Left forelimb (tissue), 1 donor: Measurements from ENCODE around the gene CACNG4.
"Not testable (repeated sequence)": the region's sequence is repeated elsewhere in the genome, so short reads cannot be mapped to it uniquely, and the experiment has no call there.

Source experiments
- DNase-seq: peaks from one replicate; pipeline ENCODE4 v3.0.0-alpha.2; 2018; ENCODE audit warnings: low spot score

The CACNG4 gene

GRCh38 chr17:66964930-66965800 lies 658 bp downstream of the CACNG4 start:
- peak; percentile 77 for DNase-seq

- no peak for DNase-seq
Observed at GRCh38 chr17:66965801-66966262, 1.3 kb downstream of the CACNG4 start.

GRCh38 chr17:66966298-66966697 lies 1.8 kb downstream of the CACNG4 start:
- no peak for DNase-seq

- no peak for DNase-seq
Observed at GRCh38 chr17:66966704-66967418, 2.4 kb downstream of the CACNG4 start.

GRCh38 chr17:66967837-66968543 lies 3.5 kb downstream of the CACNG4 start:
- no peak for DNase-seq

- DNase-seq, result no peak
Observed at GRCh38 chr17:66968916-66969315, 4.4 kb downstream of the CACNG4 start.

GRCh38 chr17:66970140-66970539 lies 5.6 kb downstream of the CACNG4 start:
- DNase-seq, result no peak

GRCh38 chr17:66970797-66971196 lies 6.3 kb downstream of the CACNG4 start:
- DNase-seq, result no peak

- DNase-seq, result no peak
Observed at GRCh38 chr17:66971264-66971663, 6.8 kb downstream of the CACNG4 start.

GRCh38 chr17:66971730-66972441 lies 7.4 kb downstream of the CACNG4 start:
- no peak for DNase-seq

- DNase-seq, result not testable (repeated sequence)
Observed at GRCh38 chr17:66972442-66972830, 7.9 kb downstream of the CACNG4 start.

- no peak for DNase-seq
Observed at GRCh38 chr17:66975188-66975587, 10.7 kb downstream of the CACNG4 start.

GRCh38 chr17:66975614-66976378 lies 11.3 kb downstream of the CACNG4 start:
- DNase-seq, result no peak

- no peak for DNase-seq
Observed at GRCh38 chr17:66976379-66976663, 11.8 kb downstream of the CACNG4 start.

GRCh38 chr17:66976781-66977201 lies 12.3 kb downstream of the CACNG4 start:
- no peak for DNase-seq

- DNase-seq, result no peak
Observed at GRCh38 chr17:66978514-66979061, 14.1 kb downstream of the CACNG4 start.

- no peak for DNase-seq
Observed at GRCh38 chr17:66980896-66981295, 16.4 kb downstream of the CACNG4 start.

- DNase-seq, result no peak
Observed at GRCh38 chr17:66981983-66982508, 17.5 kb downstream of the CACNG4 start.

GRCh38 chr17:66983414-66984021 lies 19.0 kb downstream of the CACNG4 start:
- DNase-seq, result no peak

GRCh38 chr17:66984730-66985129 lies 20.2 kb downstream of the CACNG4 start:
- no peak for DNase-seq
